ENCODE measurements around the gene SYNM. TPM values are rescaled to one million over a fixed set of nuclear protein-coding genes. Genes with fewer than 3 reads are reported as not detected.

SYNM gene
- total RNA-seq, 1 donor from 2014 or later, result 19.5 TPM

DNA sequence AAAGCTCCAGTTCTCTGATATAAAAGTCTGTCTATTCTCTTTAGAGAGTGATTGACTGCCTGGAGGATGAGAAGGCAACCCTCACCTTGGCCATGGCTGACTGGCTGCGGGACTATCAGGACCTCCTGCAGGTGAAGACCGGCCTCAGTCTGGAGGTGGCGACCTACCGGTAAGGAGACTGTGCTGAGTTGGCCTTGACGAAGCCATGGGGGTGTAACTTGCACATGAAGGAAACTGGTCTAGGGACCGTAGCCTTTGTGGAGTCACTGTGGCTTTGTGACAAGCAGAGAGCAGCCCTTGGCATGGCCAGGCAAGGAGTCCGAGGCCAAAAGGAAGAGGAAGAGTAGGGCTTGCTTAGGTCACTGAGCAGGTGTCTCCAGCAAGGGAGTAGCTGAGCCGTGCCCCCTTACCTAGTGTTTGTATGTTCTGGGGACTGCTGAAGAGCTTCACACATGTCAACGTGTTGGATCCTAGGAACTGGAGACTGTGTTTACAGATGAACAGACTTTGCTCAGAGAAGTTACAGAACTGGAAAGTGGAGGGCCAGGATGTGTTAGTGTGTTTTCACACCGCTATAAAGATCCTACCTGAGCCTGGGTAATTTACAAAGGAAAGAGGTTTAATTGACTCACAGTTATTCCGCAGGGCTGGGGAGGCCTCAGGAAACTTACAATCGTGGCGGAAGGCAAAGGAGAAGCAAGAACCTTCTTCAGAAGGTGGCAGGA lies 8.8 kb downstream of the SYNM start:
- DNase-seq (peak; percentile 31), ATAC-seq (no peak)
- H3K27ac ChIP-seq, result no peak overlapping the region
- H3K9me3 ChIP-seq, result no peaks in the 10 kb centered on the region
- H3K36me3 ChIP-seq, result no peaks in the 10 kb centered on the region
- H3K27me3 ChIP-seq, result no peaks in the 10 kb centered on the region
- TF ChIP-seq, protein P1, sequence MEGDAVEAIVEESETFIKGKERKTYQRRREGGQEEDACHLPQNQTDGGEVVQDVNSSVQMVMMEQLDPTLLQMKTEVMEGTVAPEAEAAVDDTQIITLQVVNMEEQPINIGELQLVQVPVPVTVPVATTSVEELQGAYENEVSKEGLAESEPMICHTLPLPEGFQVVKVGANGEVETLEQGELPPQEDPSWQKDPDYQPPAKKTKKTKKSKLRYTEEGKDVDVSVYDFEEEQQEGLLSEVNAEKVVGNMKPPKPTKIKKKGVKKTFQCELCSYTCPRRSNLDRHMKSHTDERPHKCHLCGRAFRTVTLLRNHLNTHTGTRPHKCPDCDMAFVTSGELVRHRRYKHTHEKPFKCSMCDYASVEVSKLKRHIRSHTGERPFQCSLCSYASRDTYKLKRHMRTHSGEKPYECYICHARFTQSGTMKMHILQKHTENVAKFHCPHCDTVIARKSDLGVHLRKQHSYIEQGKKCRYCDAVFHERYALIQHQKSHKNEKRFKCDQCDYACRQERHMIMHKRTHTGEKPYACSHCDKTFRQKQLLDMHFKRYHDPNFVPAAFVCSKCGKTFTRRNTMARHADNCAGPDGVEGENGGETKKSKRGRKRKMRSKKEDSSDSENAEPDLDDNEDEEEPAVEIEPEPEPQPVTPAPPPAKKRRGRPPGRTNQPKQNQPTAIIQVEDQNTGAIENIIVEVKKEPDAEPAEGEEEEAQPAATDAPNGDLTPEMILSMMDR (IDR thresholded peaks at IDR 0.05), result no peak
- no peaks in the 10 kb centered on the region for H3K4me1 ChIP-seq
- H3K4me3 ChIP-seq, result no peak overlapping the region
- intact Hi-C loops (cut with DNase I), result no loop called here

DNA sequence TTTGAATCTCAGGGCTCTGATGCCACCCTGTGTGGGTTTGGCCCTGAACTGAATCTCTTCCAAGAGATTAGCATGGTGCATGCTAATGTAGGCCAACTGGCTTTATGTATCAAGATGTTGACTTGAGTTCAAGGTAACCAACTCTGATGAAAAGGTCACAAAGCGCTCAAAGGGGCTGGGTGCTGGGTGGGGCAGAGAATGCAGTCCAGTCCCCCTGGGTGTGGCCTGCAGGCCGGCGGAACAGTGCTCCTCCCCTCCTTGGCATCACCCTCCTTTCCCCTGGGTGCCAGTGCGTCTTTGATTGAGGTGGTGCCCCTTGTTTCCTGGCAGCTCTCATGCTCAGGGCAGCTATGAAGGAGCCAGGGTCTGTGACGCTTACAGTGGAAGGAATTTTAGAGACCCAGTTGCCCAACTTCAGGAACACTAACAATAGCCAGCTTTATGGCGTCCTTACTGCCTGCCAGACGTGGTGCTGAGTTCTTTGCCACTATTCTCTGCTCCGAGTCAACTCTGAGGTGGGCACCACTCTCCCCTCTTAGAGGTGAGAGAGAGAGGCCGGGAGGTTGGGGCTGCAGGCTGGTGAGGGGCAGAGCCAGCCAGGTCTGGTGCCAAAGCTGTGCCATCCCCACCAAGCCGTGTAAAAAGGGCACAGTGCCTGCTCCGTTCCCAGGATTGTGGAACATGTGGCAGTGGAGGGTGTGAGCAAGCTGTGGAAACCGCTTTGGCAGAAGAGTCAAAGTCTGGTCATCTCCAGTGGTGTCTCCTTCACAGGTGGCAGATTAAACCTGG lies 9.8 kb downstream of the SYNM start:
- DNase-seq, result peak; percentile 41
- TF ChIP-seq, protein P1 (IDR thresholded peaks at IDR 0.05), result no peak
- H3K27me3 ChIP-seq, result no peaks in the 10 kb centered on the region
- H3K36me3 ChIP-seq, result no peaks in the 10 kb centered on the region
- no peaks in the 10 kb centered on the region for H3K9me3 ChIP-seq
- intact Hi-C loops (cut with DNase I), result no loop called here
- no peaks in the 10 kb centered on the region for H3K4me1 ChIP-seq
- no peak overlapping the region for H3K27ac ChIP-seq
- ATAC-seq, result no peak
- no peak overlapping the region for H3K4me3 ChIP-seq

DNA sequence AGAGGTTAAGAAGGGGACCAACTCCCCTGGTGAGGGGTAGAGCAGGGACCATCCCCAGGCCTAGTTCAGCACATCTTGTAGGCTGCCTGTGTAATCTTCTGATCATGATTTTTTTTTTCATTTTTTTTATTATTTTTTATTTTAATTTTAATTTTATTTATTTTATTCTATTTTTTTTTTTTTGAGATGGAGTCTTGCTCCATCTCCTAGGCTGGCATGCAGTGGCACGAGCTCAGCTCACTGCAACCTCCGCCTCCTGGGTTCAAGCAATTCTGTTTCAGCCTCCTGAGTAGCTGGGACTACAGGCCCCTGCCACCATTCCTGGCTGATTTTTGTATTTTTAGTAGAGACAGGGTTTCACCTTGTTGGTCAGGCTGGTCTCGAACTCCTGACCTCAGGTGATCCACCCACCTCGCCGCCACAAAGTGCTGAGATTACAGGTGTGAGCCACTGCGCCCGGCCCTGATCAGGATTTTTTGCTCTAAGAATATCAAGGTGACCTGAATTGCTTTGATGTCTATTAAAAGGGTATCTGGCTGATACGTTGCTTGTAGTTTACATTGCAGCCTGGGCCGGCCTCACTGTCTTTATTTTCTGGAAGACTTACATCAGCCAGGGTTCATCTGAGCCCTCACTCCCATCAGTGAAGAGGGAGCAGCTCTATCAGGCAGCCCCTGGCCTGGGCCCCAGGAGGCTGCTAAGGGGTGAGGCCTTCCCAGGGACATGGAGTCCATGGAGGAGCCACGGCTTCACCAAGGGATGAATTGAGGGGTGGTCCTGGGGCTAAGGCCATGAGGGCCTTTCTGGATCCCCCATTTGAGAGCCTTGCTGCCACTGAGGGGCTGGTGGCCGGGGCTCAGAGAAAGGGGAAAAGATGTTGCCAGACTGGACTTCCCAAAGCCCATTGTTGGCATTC lies 10.7 kb downstream of the SYNM start:
- intact Hi-C loops (cut with DNase I), result no loop called here
- Histone ChIP-seq H3K27ac (no peak overlapping the region), H3K4me3 (no peak overlapping the region), H3K36me3 (no peaks in the 10 kb centered on the region), H3K4me1 (no peaks in the 10 kb centered on the region), H3K9me3 (no peaks in the 10 kb centered on the region), H3K27me3 (no peaks in the 10 kb centered on the region)
- ATAC-seq (no peak), DNase-seq (peak; percentile 29)
- TF ChIP-seq, protein P1 (IDR thresholded peaks at IDR 0.05), result no peak

DNA sequence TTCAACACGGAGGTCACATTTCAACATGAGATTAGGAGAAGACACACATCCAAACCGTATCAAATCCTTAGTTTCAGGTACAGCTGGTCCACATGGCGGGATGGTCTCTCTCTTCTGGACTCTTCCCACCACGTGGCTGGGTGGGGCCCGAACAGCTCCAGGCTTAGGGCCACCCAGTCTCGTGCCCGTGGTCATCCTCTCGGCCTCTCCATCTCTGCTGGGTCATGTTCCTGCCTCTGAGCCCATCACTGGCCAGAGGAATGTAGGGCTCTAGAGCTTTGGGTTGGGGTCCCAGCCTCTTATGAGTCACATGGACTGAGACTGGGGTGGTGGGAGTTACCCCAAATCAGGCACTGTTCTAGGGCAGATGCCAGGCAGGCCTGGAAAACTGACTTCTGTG lies 12.2 kb downstream of the SYNM start:
- no peaks in the 10 kb centered on the region for H3K27me3 ChIP-seq
- ATAC-seq, result no peak
- no peaks in the 10 kb centered on the region for H3K9me3 ChIP-seq
- no peaks in the 10 kb centered on the region for H3K36me3 ChIP-seq
- peak; percentile 22 for DNase-seq
- intact Hi-C loops (cut with DNase I), result no loop called here
- no peaks in the 10 kb centered on the region for H3K4me1 ChIP-seq
- TF ChIP-seq, protein P1 (IDR thresholded peaks at IDR 0.05), result no peak
- H3K27ac ChIP-seq, result no peak overlapping the region
- no peak overlapping the region for H3K4me3 ChIP-seq

DNA sequence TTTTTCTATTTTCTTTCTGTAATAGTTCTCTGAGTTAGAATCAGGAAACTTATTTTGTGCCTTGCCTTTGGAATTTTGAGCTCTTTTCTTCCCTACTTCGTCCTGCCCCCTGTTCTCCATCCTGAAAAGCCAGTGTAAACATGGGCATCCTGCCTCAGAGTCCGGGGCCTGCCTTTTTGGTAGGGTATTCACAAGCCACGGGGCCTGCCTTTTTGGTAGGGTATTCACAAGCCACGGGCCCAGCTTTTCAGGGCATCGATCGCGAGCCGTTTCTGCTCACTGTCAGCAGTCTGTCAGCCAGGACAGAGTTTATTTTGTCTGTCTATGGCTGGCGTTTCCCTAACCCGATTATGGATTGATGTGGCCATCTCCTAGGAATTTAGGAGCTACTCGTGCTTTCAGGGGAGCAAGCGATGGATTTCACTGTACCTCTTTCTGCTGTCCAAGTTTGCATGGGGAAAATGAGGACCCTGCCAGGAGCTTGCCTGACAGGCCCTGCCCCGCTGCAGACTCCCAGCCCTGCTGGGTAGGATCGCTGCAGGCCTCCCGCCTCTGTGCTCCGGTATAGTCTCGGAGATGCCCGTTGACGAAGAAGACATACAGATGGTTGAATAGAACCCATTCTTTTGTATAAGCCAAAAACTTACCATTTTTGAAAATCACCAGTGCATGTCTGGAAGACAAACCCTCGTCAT lies 12.8 kb downstream of the SYNM start:
- ATAC-seq, result no peak
- intact Hi-C loops (cut with DNase I), result no loop called here
- DNase-seq, result peak; percentile 27
- Histone ChIP-seq H3K4me1 (no peaks in the 10 kb centered on the region), H3K36me3 (no peaks in the 10 kb centered on the region), H3K4me3 (no peak overlapping the region), H3K27me3 (no peaks in the 10 kb centered on the region), H3K9me3 (no peaks in the 10 kb centered on the region), H3K27ac (no peak overlapping the region)
- TF ChIP-seq, protein P1 (IDR thresholded peaks at IDR 0.05), result no peak
